ENCODE data around the gene TAF11L2. TPM values are rescaled to one million over a fixed set of nuclear protein-coding genes. Genes with fewer than 3 reads are reported as not detected.
"Not testable (repeated sequence)": the region's sequence is repeated elsewhere in the genome, so short reads cannot be mapped to it uniquely, and the experiment has no call there.

TAF11L2 gene
- total RNA-seq, 4 donors from 2014 or later, result not detected

GRCh38 chr5:17497446-17497845 is 585 bp upstream of the TAF11L2 start:
- Histone ChIP-seq H3K4me1 (no peaks in the 10 kb centered on the region), H3K27ac (replicated peaks in 1 of 4) (no peak overlapping the region), H3K9me3 (no peaks in the 10 kb centered on the region), H3K4me3 (no peak overlapping the region), H3K27me3 (peaks cover 0 to 3% (median 0%) of the 10 kb centered on the region in 4 donors), H3K36me3 (no peaks in the 10 kb centered on the region)
- WGBS, result 66% methylated on average over 3 of the region's 4 CpGs
- no peak for DNase-seq (ENCODE audit: extremely low spot score)
- intact Hi-C loops (cut with DNase I), result no loop called here
- no peak for TF ChIP-seq POLR2AphosphoS5 (IDR thresholded peaks at IDR 0.05)
- no peak for TF ChIP-seq CTCF (IDR thresholded peaks at IDR 0.05)
- TF ChIP-seq POLR2A (IDR thresholded peaks at IDR 0.05; ENCODE audit: low read depth), result no peak
- TF ChIP-seq EP300 (IDR thresholded peaks at IDR 0.05), result no peak

- 94% methylated on average over 11 of the region's 17 CpGs for WGBS
- Histone ChIP-seq H3K4me1 (no peaks in the 10 kb centered on the region), H3K4me3 (no peak overlapping the region), H3K9me3 (no peaks in the 10 kb centered on the region), H3K27me3 (no peaks in the 10 kb centered on the region), H3K36me3 (no peaks in the 10 kb centered on the region), H3K27ac (replicated peaks in 1 of 4) (no peak overlapping the region)
- intact Hi-C loops (cut with DNase I), result no loop called here
- DNase-seq (ENCODE audit: extremely low spot score), result no peak
- TF ChIP-seq CTCF (IDR thresholded peaks at IDR 0.05) (no peak), POLR2AphosphoS5 (IDR thresholded peaks at IDR 0.05) (no peak), POLR2A (IDR thresholded peaks at IDR 0.05; ENCODE audit: low read depth) (no peak), EP300 (IDR thresholded peaks at IDR 0.05) (no peak)
These were observed 13.8 kb downstream of the TAF11L2 start for GRCh38 chr5:17511775-17512325.

GRCh38 chr5:17517526-17517925 is 19.5 kb downstream of the TAF11L2 start:
- H3K27me3 ChIP-seq; H3K4me1 ChIP-seq; H3K27ac ChIP-seq (replicated peaks in 1 of 4); intact Hi-C loops (cut with DNase I); H3K4me3 ChIP-seq; H3K9me3 ChIP-seq; DNase-seq (ENCODE audit: extremely low spot score); H3K36me3 ChIP-seq: not testable (repeated sequence)
- WGBS, result 90% methylated on average over 11 of the region's 12 CpGs

GRCh38 chr5:17518067-17518466 is 20.0 kb downstream of the TAF11L2 start, which contains the start of gene TAF11L3:
TSS of gene TAF11L3 (plus strand) at chr5:17518367.
- intact Hi-C loops (cut with DNase I); DNase-seq (ENCODE audit: extremely low spot score); H3K27ac ChIP-seq (replicated peaks in 1 of 4); H3K4me3 ChIP-seq; H3K9me3 ChIP-seq; H3K4me1 ChIP-seq; H3K27me3 ChIP-seq; H3K36me3 ChIP-seq: not testable (repeated sequence)
- WGBS, result no CpG with 5 or more reads among the region's 15 CpGs

GRCh38 chr5:17519508-17519907 is 21.5 kb downstream of the TAF11L2 start:
- H3K27me3 ChIP-seq; DNase-seq (ENCODE audit: extremely low spot score); intact Hi-C loops (cut with DNase I); H3K9me3 ChIP-seq; H3K27ac ChIP-seq (replicated peaks in 1 of 4); H3K4me1 ChIP-seq; H3K36me3 ChIP-seq; H3K4me3 ChIP-seq: not testable (repeated sequence)
- WGBS, result 87% methylated on average over 9 of the region's 14 CpGs

GRCh38 chr5:17521501-17521900 is 23.5 kb downstream of the TAF11L2 start, which contains the start of gene TAF11L4:
TSS of gene TAF11L4 (plus strand) at chr5:17521801.
- H3K27ac ChIP-seq (replicated peaks in 1 of 4); H3K27me3 ChIP-seq; H3K9me3 ChIP-seq; H3K4me3 ChIP-seq; H3K4me1 ChIP-seq; H3K36me3 ChIP-seq; intact Hi-C loops (cut with DNase I); DNase-seq (ENCODE audit: extremely low spot score): not testable (repeated sequence)
- WGBS, result no CpG with 5 or more reads among the region's 15 CpGs

- DNase-seq (ENCODE audit: extremely low spot score); H3K36me3 ChIP-seq; H3K4me1 ChIP-seq; H3K9me3 ChIP-seq; H3K27me3 ChIP-seq; intact Hi-C loops (cut with DNase I); H3K27ac ChIP-seq (replicated peaks in 1 of 4); H3K4me3 ChIP-seq: not testable (repeated sequence)
- WGBS, result no CpG with 5 or more reads among the region's 15 CpGs
These were observed 26.9 kb downstream of the TAF11L2 start, which contains the start of gene TAF11L5 for GRCh38 chr5:17524935-17525334. TSS of gene TAF11L5 (plus strand) at chr5:17525235.

GRCh38 chr5:17526504-17526903 is 28.5 kb downstream of the TAF11L2 start:
- H3K36me3 ChIP-seq; H3K9me3 ChIP-seq; intact Hi-C loops (cut with DNase I); H3K27ac ChIP-seq (replicated peaks in 1 of 4); DNase-seq (ENCODE audit: extremely low spot score); H3K4me1 ChIP-seq; H3K27me3 ChIP-seq; H3K4me3 ChIP-seq: not testable (repeated sequence)
- WGBS, result 88% methylated on average over 13 of the region's 17 CpGs

GRCh38 chr5:17528369-17528768 is 30.3 kb downstream of the TAF11L2 start, which contains the start of gene TAF11L6:
TSS of gene TAF11L6 (plus strand) at chr5:17528669.
- H3K4me3 ChIP-seq; DNase-seq (ENCODE audit: extremely low spot score); H3K36me3 ChIP-seq; H3K27ac ChIP-seq (replicated peaks in 1 of 4); H3K9me3 ChIP-seq; H3K4me1 ChIP-seq; intact Hi-C loops (cut with DNase I); H3K27me3 ChIP-seq: not testable (repeated sequence)
- WGBS, result no CpG with 5 or more reads among the region's 15 CpGs
